Measurements from ENCODE around the gene AJM1. TPM values are rescaled to one million over a fixed set of nuclear protein-coding genes. Genes with fewer than 3 reads are reported as not detected.

Gene AJM1
- total and polyA plus RNA-seq, 2 of the 8 experiments (the other 6 are each of a cell fraction or from before 2014, with no cell fraction given): 0.12 to 0.97 TPM

DNA sequence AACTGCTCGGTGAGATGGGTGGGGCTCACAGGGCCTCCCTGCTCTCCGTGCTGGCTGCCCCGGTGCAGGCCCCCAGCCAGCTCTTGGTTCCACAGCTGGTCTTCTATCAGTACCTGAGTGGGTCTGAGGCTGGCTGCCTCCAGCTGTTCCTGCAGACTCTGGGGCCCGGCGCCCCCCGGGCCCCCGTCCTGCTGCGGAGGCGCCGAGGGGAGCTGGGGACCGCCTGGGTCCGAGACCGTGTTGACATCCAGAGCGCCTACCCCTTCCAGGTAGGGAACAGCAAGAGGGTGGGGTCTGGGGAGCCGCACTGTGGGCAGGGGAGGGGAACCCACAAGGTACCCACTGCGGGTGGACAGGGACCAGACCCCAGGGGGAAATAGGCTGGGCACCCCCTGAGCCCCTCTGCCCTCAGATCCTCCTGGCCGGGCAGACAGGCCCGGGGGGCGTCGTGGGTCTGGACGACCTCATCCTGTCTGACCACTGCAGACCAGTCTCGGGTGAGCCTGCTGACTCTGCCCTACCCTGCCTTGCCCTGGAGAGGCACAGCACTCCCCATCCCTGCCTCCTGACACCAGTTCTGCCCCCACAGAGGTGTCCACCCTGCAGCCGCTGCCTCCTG lies 12.7 kb downstream of the AJM1 start (continued):
- TF ChIP-seq ZNF274 (IDR thresholded peaks at IDR 0.05; ENCODE audit: borderline replicate concordance, extremely low read depth, low read length) (no peak), POU5F1 (IDR thresholded peaks at IDR 0.05; ENCODE audit: low read depth, low read length) (no peak), SP2 (IDR thresholded peaks at IDR 0.05; ENCODE audit: low read length) (no peak), YY1 (IDR thresholded peaks at IDR 0.05; ENCODE audit: low read depth, low read length) (no peak), RAD21 (IDR thresholded peaks at IDR 0.05 in 1 of 2, conservative IDR thresholded peaks at IDR 0.05 in 1 of 2; ENCODE audit: low read depth in 2 of 2, low read length in 2 of 2) (no peak), HDAC2 (IDR thresholded peaks at IDR 0.05; ENCODE audit: borderline replicate concordance in 1 of 2, low read depth in 2 of 2, low read length in 2 of 2) (no peak), RNF2 (IDR thresholded peaks at IDR 0.05; ENCODE audit: borderline replicate concordance, low read depth, low read length, missing control alignments, poor library complexity, severe bottlenecking) (no peak)

Measured in H1 (cell line).